Neural progenitor cell (in vitro differentiated cells): ENCODE results near the gene TKT.

Source experiments
- EZH2 ChIP-seq: fragments of 200-600 bp; sonication (generic); IDR thresholded peaks from 2 replicates; pipeline ENCODE4 v1.6.1; 2017; ENCODE audit warnings: antibody characterized with exemption, mild to moderate bottlenecking, moderate library complexity
- EZH2phosphoT487 ChIP-seq: fragments of 200-600 bp; sonication (generic); IDR thresholded peaks from 2 replicates; pipeline ENCODE4 v1.6.1; 2017; ENCODE audit warnings: antibody characterized with exemption
- TF ChIP-seq, protein P1 (sequence below): fragments of 200-600 bp; sonication (generic); IDR thresholded peaks from 2 replicates; pipeline ENCODE4 v1.5.1; 2017; ENCODE audit warnings: antibody characterized with exemption, mild to moderate bottlenecking

GRCh38 chr3:53274938-53275605 lies 19.2 kb upstream of the TKT start:
- TF ChIP-seq, protein P1, sequence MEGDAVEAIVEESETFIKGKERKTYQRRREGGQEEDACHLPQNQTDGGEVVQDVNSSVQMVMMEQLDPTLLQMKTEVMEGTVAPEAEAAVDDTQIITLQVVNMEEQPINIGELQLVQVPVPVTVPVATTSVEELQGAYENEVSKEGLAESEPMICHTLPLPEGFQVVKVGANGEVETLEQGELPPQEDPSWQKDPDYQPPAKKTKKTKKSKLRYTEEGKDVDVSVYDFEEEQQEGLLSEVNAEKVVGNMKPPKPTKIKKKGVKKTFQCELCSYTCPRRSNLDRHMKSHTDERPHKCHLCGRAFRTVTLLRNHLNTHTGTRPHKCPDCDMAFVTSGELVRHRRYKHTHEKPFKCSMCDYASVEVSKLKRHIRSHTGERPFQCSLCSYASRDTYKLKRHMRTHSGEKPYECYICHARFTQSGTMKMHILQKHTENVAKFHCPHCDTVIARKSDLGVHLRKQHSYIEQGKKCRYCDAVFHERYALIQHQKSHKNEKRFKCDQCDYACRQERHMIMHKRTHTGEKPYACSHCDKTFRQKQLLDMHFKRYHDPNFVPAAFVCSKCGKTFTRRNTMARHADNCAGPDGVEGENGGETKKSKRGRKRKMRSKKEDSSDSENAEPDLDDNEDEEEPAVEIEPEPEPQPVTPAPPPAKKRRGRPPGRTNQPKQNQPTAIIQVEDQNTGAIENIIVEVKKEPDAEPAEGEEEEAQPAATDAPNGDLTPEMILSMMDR, result no peak
- no peak for TF ChIP-seq EZH2phosphoT487
- TF ChIP-seq EZH2, result no peak
